GM19043 (cell line): ENCODE data around the gene ZXDC.

ENCODE experiments used
- ATAC-seq: cut with Tn5 transposase; IDR thresholded peaks from one replicate; pipeline ENCODE4 v1.9.1; 2021; ENCODE audit warnings: low read depth; ENCODE audit not compliant: unreplicated experiment

The ZXDC gene

DNA sequence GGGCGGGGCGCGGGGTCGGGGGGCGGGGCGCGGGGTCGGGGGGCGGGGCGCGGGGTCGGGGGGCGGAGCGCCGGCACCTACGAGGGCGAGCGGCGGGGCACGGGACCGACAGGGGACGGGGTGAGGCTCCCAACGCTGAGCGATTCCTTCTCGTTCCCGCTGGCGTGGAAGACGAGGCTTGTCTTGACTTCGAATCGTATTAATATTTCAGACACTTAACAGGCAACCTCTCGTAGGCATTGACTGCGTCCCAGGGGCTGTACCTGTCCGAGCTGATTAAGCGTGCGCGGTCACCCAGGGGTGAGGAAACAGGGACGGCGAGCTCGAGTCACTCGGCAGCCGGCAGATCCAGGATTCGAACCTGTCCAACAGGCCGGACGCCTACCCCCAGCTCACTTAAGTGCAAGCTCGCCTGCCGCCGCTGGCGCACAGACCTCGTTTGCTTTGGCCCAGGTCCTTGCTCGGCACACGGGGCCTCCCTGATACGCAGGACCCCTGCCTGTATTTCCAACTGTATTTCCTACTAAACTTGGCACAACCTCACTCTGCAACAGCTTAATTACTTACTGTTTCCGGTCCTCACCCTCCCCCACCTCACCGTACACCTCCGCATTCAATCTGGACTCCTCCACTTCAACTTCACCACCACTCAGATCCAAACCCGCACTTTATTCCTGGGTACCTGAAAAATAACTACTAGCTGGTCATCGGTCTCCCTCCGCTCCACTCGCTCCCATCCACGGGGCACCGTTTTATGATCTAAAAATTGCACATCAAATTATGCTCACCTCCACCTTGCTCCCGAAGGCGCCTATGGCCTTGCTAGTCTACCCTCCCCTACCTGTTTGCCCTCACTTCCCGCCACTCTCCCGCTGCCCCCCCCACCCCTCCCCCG, 722 bp upstream of the ZXDC start:
- peak; percentile 19 for ATAC-seq

DNA sequence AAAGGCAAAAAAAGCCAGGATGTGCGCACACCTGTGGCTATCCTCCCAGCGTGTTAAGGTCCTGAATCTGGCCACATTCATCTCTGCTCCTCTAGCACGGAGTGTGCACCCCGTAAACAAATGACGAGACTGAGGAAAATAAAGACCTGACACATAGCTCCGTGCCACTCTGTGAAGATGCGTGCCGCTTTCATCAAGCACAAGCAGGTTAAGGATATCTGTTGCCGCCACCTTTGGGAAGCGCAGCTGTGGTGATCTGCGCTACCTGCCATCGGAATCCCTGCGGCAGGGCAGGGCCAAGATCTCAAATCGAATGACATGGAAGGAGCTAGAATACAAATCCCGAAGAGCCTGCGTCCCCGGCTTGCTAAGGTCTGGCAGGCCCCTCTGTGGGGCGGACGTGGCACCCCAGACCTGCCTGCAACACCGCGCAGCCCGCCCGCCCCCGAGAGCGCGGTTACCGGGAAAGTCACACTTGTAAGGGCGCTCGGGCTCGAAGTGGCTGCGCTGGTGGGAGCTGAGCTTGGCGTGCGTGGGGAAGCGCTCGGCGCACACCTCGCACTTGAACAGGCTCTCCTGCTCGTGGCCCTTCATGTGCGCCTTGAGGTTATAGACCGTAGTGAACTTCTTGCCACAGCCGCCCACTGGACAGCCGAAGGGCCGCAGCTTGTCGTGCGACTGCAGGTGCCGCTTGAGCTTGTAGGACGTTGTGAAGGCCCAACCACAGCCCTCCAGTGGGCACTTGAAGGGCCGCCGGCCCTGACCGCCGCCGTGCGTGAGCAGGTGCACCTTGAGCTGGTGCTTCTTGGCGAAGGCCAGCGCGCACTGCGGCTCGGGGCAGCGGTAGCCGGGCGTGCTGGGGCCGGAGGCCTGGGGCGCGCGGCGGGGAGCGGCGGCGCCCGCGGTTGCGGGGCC, 936 bp downstream of the ZXDC start:
- peak; percentile 7 for ATAC-seq

DNA sequence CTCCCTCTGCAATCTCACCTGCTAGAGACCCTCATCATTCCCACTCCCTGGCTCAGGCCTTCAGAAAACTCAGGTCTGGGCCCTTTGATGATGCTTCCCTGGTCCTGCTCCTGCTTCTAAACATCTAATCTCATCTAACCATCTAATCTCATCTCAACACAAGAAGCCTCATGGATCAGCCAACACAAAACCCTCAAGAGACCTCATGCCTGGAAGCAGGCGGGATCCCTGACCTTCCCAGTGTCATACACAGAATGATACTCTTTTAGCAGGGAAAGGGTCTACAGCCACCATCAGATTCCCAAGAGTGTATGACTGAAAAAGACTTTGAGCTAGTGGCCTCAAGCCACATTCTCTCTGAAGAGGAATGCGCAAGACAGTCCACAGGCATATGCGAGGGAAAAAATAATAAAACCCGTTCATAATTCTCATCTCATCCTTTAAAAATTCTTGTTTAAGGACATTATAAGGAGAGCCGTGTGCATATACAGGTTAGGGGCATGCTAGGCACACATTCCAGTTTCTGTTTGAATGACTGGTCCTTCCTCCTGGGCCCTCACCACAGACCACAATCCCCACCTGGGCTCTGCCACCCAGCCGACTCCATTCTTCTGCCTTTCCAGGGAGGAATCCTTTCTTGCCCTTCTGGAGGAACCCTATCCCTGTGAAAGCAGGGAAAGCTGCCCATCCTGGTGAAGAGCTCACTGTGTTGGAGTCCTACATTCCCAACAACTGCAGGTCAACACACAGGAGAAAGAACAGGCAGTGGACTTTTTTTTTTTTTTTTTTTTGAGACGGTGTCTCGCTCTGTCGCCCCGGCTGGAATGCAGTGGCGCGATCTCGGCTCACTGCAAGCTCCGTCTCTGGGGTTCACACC, 2.2 kb downstream of the ZXDC start:
- no peak for ATAC-seq

DNA sequence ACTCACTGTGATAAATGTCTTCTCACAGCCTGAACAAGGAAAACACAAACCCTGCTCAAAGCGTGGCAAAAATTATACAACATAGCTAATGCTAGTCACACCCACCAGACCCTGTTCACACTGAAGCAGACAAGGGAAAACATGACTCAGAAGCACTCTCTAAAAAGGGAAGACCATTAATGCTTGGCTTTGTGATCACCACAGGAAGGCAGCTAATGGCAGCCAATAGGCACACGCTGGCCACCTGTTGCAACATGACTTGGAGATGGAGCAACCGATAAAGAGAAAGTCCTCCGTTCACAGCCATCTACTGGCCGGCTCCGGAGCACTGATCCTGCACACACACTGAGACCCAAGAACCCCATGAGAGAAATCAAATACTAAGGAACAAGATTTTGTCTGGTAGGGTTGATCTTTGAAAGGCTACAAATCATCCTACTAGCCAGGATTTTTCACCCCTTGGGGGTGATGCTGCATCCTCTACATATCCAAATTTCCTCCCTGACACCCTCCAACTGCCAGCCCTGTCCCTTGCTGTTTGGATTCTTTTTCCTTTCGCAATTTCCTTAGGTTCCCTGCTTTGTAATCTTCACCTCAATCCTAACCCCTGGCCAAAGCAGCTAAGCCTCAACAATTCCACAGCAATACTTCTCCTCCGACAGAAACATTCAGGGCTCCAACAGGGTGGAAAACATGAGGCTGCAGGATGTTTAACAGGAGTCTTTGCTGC, 3.2 kb downstream of the ZXDC start:
- ATAC-seq: no peak

DNA sequence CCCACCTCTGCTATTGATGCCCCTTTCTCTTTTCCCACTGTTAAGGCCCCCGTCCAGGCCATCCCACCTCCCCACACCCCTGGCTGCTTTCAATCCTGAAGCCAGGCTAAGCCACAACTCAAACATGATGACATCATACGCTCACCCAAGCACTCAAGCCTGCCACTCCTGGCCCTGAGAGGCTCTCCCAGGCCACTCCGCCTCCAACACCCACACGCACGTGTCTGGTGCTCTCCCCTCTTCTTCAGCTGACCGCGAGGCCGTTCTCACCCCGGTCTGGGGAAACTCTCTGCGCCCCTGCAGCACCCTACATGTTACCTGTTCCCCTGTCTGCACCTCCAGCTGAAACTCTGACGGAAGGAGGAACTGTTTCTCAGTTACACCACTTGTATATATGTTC, 6.2 kb downstream of the ZXDC start:
- no peak for ATAC-seq

DNA sequence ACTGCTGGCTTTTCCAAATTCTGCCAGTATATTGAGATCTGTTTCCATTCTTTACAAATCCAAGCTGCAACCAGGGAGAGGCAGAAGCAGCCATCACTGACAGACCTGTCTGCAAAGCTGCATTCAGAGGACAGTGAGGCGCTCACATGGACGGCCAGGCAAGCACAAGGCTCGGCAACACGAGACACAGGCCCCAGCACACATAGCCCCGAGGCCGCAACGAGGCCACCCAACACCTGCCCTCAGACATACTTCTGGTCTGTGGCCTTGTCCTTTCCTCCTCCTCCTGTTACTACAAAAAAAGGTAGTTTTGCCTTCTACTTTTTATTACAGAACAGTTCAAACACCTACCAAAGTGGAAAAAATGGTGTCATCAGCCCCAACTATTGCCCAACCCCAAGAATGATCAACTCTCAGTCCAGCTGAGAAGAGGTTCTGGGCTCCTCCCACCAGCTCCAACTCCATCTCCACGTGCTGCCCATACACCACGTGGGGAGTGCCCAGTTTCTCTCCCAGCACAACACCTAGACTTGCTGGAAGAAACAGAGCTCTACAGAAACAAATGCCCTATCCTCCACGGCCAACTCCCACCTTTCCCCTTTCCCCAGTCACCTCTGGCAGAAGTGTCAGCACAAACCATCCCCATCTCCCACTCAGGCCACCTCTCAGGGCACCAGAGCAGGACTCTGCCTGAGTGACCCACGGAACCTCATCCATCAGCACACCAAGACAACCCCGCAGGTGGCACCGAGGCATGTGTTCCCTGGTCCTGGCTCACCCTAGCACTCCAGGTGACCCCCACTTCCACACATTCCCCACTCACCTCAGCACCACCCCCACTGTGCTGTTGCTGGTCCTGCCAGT, 7.4 kb downstream of the ZXDC start:
- ATAC-seq: no peak

DNA sequence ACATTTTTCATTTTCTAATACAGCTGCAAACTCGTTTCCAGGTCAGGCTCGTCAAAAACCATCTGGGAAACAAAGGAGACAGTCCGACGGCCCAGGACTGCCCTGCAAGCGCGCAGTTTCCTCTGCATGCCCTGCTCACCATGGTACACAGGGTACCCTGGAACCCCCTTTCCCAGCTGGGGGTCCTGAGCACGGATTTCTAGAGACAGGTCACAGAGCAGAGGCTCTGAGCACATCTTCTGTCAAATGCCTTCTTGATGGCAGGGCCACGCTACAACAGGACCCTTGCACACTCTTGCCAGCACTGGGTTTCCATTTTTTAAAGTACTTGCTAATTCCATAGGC, 8.1 kb downstream of the ZXDC start:
- no peak for ATAC-seq

DNA sequence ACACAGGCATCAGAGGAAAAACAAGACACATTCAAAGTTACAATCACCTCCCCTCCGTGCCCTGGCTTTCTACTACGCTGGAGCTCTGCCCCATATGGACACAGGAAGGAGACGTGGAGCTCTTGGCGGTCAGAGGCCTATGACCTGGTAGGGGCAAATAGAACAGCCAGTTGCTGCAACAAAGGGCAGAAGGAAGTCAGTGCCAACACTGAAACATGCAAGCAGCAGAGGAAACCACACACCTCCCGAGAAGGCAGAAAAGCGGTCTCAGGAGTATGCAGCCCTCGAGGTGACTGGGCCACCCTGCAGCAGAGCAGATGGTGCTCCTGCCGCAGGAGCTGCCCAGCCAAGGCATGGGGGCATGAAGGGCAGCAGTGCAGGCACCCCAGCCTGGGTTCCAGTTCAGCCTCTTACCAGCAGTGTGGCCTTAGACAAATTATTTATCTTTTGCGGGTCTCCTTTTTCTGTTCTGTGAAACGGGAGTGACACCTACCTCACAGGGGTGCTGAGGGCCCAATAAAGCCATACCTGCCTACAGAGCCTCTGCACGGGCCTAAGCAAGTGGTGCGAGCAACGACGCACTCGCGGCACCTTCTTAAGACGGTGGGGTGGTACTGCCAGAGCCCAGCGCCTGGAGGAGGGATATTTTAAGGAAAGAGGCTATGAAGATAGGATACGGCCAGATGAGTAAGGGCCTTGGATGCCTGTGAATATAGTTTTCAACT, 8.6 kb downstream of the ZXDC start:
- ATAC-seq: no peak

DNA sequence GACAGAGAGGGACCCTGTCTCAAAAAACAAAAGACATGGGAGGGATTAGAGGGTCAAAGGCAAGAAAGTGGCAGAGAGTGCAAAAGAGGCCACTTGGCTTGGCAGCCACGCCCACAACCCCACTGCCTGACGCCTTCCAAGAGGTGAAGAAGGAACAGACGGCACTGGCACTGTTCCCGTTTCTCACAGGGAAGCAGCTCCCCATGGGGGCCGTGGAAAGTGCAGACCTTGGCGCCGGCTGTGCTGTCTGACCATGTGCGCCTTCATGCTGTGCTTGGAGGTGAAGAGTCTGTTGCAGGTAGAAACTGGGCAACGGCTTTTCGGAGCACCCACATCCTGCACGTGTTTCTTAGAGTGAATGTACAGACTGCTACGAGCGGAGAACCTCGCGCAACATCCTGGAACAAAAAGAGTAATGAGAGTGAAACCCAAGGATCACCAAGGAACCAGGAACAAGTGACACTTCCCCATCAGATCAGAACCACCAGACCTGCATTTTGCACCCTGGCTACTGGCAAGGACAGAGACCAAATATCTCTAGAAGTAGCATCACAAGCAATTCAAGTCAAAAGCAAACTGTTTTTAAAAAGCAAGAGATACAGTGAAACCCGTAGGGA, 9.7 kb downstream of the ZXDC start:
- no peak for ATAC-seq

DNA sequence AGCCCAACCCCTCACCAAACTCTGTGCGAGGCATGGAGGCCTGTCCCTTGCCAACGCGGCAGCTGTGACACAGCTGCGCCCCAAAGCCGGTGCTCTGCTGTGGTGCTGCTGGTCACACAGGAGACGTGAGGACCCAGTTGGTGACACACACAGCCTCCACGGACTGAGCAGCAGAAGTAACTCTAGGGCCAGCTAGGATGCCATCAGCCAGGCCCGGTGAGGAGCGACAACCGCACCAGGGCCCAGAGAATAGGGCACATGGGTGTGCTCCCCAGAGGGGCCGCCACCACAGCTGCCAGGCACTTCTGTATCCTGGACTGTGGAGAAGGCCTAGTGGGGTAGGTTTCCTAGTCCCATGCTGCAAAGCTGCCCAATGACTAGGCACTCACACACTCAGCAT, 10.7 kb downstream of the ZXDC start:
- no peak for ATAC-seq

DNA sequence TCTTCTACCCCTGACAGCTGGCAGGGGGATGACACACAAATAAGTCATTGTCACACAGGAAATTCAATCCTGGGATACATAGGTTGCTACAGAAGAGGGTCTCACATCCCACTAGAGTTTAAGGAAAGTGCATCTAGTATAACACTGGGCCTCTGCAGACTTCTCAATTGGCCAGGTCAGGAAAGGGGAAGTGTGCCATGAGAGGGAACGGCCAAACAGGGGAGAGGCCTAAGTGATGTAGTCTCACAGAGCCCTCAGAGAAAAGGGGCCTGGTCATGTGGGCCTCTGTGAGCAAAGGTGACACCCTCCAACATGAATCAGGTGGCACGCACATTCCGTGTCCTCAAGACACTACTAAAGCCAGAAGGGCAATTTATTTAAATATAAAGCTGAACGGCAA, 11.2 kb downstream of the ZXDC start:
- no peak for ATAC-seq

DNA sequence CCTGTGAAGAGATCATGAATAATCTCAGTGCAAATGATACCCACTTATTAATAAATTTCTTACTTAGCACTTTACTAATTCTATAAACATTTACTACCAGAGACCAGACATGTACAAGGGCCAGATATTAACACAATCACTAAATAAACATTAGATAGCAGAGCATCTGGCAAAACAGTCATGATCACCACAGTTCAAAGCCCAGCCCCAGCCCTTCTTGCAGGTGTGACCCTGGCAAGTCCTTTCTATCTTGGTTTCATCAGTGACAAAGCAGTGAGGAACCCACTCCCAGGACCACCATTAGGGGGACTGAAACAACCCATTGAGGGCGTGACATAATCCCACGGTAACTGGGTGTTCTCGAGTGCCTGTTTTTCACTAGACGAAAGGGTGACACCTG, 11.6 kb downstream of the ZXDC start:
- no peak for ATAC-seq

DNA sequence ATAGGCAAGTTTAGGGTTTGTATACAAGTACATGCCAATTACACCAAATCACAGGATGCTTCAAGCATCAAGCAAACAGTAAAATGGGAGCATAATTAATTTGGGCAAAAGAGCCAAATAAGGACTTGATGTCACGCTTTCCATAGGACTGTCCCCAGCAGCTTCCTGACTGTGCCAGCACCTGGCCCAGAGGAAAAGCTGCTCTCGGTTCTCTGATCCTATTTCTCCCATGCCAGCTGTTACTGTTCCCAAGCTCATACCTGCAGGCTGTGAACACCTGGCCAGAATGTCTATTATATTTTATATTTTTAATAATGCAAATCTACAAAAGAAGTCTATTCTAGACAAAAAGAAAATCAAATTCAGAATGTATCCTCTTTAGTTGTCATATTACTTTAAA, 12.2 kb downstream of the ZXDC start:
- ATAC-seq: no peak

DNA sequence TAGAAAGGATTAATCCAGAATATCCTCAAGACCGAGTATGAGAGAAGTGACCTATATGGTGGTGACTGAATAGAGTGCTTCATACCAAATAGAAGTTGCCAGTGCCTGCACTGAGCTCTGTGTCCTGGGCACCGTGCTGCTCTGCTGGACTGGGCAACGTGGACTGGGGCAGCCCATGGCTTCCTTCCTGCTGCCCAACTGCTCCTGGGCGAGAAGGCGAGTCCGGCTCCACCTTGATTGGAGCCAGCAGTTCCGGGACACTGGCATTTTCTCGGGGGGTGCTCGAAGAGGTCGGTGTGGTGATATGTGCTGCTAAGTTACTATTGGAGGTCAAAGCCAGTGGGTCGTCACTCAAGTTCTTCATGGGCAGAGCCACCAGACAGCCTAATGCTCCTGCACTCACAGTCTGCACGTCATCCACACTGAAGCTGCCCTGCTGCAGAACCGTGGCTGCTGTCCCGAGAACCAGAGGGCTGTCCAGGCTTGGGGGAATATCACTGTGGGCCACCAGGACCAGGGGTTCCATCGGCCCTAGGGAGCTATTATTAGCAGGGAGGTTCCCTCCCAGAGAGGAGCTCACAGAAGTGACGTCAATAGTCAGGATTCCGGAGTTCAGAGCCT, 14.1 kb downstream of the ZXDC start:
- ATAC-seq: no peak

DNA sequence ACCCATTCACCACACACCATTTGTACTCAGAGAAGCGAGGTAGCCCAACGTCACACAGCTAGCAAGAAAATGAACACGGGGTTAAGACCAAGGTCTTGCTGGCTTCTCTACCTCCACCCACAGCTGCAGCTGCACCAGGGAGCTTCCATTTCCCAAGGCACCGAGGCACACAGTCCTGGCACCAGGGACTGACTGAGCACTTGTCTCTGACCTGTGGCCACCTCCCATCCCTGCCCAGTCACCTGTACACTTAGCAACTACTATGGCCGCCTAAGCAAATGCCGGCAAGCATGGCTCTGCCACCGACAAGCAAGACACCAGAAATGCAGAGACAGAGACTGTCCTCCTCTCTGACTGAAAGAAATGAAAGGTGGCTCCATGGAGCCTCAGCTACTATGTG, 15.3 kb downstream of the ZXDC start:
- ATAC-seq: no peak

DNA sequence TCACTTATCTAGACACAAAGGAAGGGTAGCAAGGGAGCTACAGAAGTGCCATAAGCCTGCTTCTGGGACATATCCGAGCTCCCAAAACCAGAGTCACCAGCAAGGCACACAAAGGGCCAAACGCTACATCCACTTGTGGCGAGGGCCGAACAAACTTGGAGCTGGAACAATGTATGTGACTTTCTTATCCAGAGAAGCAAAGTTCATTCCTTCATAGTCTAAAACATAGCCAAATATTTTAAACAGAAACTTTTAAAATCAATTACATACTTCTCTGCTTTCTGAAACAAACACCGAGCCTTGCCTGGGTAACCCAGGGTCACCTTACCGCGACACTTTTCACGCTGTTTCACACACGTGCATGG, 15.9 kb downstream of the ZXDC start:
- no peak for ATAC-seq

DNA sequence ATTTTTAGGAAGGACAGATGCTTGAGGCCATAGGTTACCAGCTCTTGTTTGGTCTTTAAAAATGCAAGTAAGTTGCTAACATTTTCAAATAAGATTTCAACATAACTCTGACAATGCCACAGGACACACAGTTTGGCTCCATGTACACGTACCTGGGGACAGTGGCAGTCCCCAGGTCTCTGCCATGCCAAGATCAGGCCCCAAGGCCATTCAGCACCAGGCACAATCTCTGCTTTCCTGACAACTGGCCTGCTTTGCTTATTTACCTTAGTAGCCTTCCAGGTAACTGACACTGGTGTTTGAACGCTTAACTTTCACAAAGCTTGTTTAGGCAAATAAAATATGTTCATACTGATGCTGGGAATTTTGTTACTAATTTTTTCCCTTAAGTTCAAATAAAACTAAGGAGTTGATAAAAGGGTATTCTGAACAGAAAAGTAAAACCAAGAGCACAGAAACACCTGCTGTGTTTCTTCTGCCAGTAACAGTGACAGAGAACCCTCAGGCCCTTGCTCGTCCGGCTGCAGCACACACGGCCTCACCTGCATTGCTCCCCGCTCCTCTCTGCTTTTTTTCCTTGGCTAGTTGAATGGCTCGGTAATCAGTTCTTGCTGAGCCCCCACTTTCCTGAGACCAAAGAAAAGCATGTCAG, 16.5 kb downstream of the ZXDC start:
- ATAC-seq: no peak
